ENCODE measurements around the gene PNPT1. TPM values are rescaled to one million over a fixed set of nuclear protein-coding genes. Genes with fewer than 3 reads are reported as not detected.
A peak's percentile ranks its signal among the peaks of the same experiment; 100 is the strongest.

Gene PNPT1
- total and polyA plus RNA-seq, 2 of the 13 experiments (the other 11 are each of a cell fraction or from before 2014, with no cell fraction given) = 23.4 to 61.0 TPM

DNA sequence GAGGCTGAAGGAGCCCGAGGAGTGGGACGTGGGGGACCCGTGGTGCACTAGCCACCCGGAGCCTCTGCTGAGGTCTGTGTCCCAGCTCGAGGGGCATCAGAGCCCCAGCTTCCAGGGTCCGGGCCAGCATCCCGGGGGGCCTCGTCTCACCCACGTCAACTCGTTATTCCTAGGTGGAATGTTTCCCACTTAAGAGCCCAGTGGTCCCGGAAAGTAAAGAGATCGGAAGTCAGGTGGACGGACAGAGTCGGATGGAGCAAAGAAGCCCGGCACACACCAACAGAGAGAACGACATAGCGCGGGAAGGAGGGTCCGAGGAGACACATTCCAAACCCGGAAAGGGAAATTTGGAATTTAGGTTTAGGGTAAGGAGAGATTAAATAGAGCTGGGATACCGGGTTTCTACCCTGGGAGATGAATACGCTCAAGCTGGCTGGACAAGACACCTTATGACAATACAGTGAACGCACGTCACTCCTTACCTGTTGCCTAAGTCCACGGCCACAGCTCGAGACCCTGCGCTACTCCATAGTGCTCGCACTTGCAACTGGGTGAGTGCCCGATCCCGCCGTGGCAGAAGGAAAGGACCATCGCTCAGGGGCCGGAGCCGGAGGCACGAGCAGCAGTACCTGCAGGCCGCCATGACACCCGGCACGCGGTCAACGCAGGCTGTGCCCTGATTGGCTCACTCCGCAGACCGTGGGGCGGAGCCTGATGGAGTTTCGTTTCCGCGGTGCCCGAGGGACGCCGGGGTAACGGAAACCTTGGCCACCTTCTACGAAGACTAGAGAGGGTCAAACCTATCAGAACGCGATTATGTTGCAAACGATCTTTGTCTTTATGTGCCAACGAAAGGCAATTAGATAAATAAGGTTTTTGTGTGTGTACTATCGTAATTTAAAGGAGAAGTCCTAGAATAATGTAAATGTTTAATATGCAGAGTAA, at the start of gene PNPT1 (continued):
- TF ChIP-seq PRDM15 (CRISPR knock-in tag; IDR thresholded peaks at IDR 0.05) = no peak
- TF ChIP-seq ZNF713 (CRISPR knock-in tag; IDR thresholded peaks at IDR 0.05) = no peak
- TF ChIP-seq MXD4 (CRISPR knock-in tag; IDR thresholded peaks at IDR 0.05) = peak; percentile 99
- peak; percentile 98 for TF ChIP-seq ZNF337 (CRISPR knock-in tag; IDR thresholded peaks at IDR 0.05; ENCODE audit: borderline replicate concordance, low read depth)
- TF ChIP-seq ZNF784 (CRISPR knock-in tag; IDR thresholded peaks at IDR 0.05; ENCODE audit: borderline replicate concordance) = peak; percentile 89
- peak; percentile 69; the same call in 1 of the 2 replicates for TF ChIP-seq ZNF777 (CRISPR knock-in tag; IDR thresholded peaks at IDR 0.05)
- TF ChIP-seq ZNF615 (CRISPR knock-in tag; IDR thresholded peaks at IDR 0.05; ENCODE audit: borderline replicate concordance) = peak; percentile 95; the same call in 1 of the 2 replicates
- TF ChIP-seq ZSCAN5A (CRISPR knock-in tag; IDR thresholded peaks at IDR 0.05; ENCODE audit: borderline replicate concordance) = peak; percentile 93; the same call in 1 of the 2 replicates
- peak; percentile 73; the same call in 1 of the 2 replicates for TF ChIP-seq KLF9 (CRISPR knock-in tag; IDR thresholded peaks at IDR 0.05; ENCODE audit: low read depth)
- peak; percentile 63 for TF ChIP-seq ZNF24 (IDR thresholded peaks at IDR 0.05)
- no peak for TF ChIP-seq ZNF496 (CRISPR knock-in tag; IDR thresholded peaks at IDR 0.05; ENCODE audit: insufficient replicate concordance)
- TF ChIP-seq ZSCAN25 (CRISPR knock-in tag; IDR thresholded peaks at IDR 0.05) = peak; percentile 63; the same call in 1 of the 2 replicates
- TF ChIP-seq SIX1 (CRISPR knock-in tag; IDR thresholded peaks at IDR 0.05; ENCODE audit: borderline replicate concordance) = peak; percentile 59; the same call in 1 of the 2 replicates
- no peak for TF ChIP-seq ZNF678 (CRISPR knock-in tag; IDR thresholded peaks at IDR 0.05)
- TF ChIP-seq ZFP91 (CRISPR knock-in tag; IDR thresholded peaks at IDR 0.05; ENCODE audit: borderline replicate concordance) = peak; percentile 96
- TF ChIP-seq SOX5 (CRISPR knock-in tag; IDR thresholded peaks at IDR 0.05; ENCODE audit: borderline replicate concordance) = peak; percentile 58
- peak; percentile 98 for TF ChIP-seq HOMEZ (CRISPR knock-in tag; IDR thresholded peaks at IDR 0.05; ENCODE audit: low read depth)
- TF ChIP-seq ZNF543 (CRISPR knock-in tag; IDR thresholded peaks at IDR 0.05) = peak; percentile 52; the same call in 1 of the 2 replicates
- TF ChIP-seq ZNF577 (CRISPR knock-in tag; IDR thresholded peaks at IDR 0.05; ENCODE audit: borderline replicate concordance, low read depth) = no peak
